HepG2 (cell line): ENCODE measurements around the gene RABGEF1.

Experiments
- ATF3 ChIP-seq: sonication (generic); formaldehyde crosslinking; IDR thresholded peaks from 2 replicates; pipeline ENCODE4 v1.4.0; 2020; ENCODE audit warnings: missing genetic modification reagents
- CTCF ChIP-seq: sonication (generic); formaldehyde crosslinking; IDR thresholded peaks from 2 replicates; pipeline ENCODE4 v1.5.0; 2020; ENCODE audit warnings: mild to moderate bottlenecking, missing genetic modification reagents, moderate library complexity
- ETV5 ChIP-seq: IDR thresholded peaks from 2 replicates; pipeline ENCODE4 v1.6.1; 2018; ENCODE audit warnings: missing biosample characterization, missing genetic modification reagents, inconsistent platforms, borderline replicate concordance
- GTF2F1 ChIP-seq: fragments of 150-350 bp; IDR thresholded peaks from 2 replicates; pipeline ENCODE4 v1.6.1; 2014; ENCODE audit warnings: low read length
- IKZF1 ChIP-seq: fragments of 450-650 bp; IDR thresholded peaks from 2 replicates; pipeline ENCODE4 v1.7.1; 2016
- MLXIP ChIP-seq: sonication (generic); formaldehyde crosslinking; IDR thresholded peaks from 2 replicates; pipeline ENCODE4 v1.9.0; 2021; ENCODE audit warnings: missing genetic modification reagents, borderline replicate concordance
- NCOR1 ChIP-seq: fragments of 200-600 bp; sonication (generic); IDR thresholded peaks from 2 replicates; pipeline ENCODE4 v1.7.0; 2017; ENCODE audit warnings: antibody characterized with exemption, low read length, borderline replicate concordance
- RFXANK ChIP-seq: IDR thresholded peaks from 2 replicates; pipeline ENCODE4 v1.6.1; 2016
- ZBTB43 ChIP-seq: sonication (generic); formaldehyde crosslinking; conservative IDR thresholded peaks from 2 replicates; pipeline ENCODE4 v1.4.0; 2020; ENCODE audit warnings: missing genetic modification reagents
- ZNF121 ChIP-seq: sonication (generic); formaldehyde crosslinking; IDR thresholded peaks from 2 replicates; pipeline ENCODE4 v1.5.0; 2020; ENCODE audit warnings: mild to moderate bottlenecking, missing genetic modification reagents

- TF ChIP-seq ZBTB43 (no peak), MLXIP (no peak), ATF3 (CRISPR knock-in tag) (no peak), CTCF (CRISPR knock-in tag) (no peak), RFXANK (CRISPR knock-in tag) (no peak), NCOR1 (no peak), ZNF121 (CRISPR knock-in tag) (no peak), IKZF1 (no peak), GTF2F1 (no peak), ETV5 (CRISPR knock-in tag) (no peak)
Measured at GRCh38 chr7:66837661-66838060, 97.1 kb downstream of the RABGEF1 start.
